ENCODE data around the gene RPS6KA4. TPM values are rescaled to one million over a fixed set of nuclear protein-coding genes. Genes with fewer than 3 reads are reported as not detected.

RPS6KA4 gene
- polyA plus RNA-seq, 1 donor (not counting 4 experiments of a cell fraction or from before 2014, with no cell fraction given): 52.4 TPM

GRCh38 chr11:64407630-64408029, 48.7 kb downstream of the RPS6KA4 start:
- no peaks in the 10 kb centered on the region for H3K4me1 ChIP-seq (ENCODE audit: control insufficient read depth, extremely low read depth, insufficient read depth, low read length)
- TF ChIP-seq CTCF (optimal IDR thresholded peaks at IDR 0.05 in 1 of 3, IDR thresholded peaks at IDR 0.05 in 1 of 3, conservative IDR thresholded peaks at IDR 0.05 in 1 of 3; ENCODE audit: extremely low read depth in 1 of 3, insufficient read depth in 2 of 3, low read length in 3 of 3) (no peak), EZH2 (IDR thresholded peaks at IDR 0.05; ENCODE audit: low read length) (no peak)
- FAIRE-seq: no peak

GRCh38 chr11:64409278-64409677, 50.3 kb downstream of the RPS6KA4 start:
- Histone ChIP-seq H4K20me1 (ENCODE audit: control insufficient read depth, extremely low read depth, insufficient read depth, low read length) (no peaks in the 10 kb centered on the region), H2AFZ (ENCODE audit: control insufficient read depth, low read length) (no peak overlapping the region)
- FAIRE-seq: no peak

More at GRCh38 chr11:64407630-64408029, 48.7 kb downstream of the RPS6KA4 start:
- H3K27ac ChIP-seq (ENCODE audit: control insufficient read depth, insufficient read depth, low read length): no peak overlapping the region
- H3K79me2 ChIP-seq (ENCODE audit: control insufficient read depth, insufficient read depth, low read length): no peaks in the 10 kb centered on the region
- no peak overlapping the region for H3K4me2 ChIP-seq (ENCODE audit: control insufficient read depth, extremely low read depth, insufficient read depth, low read depth, low read length)
- H4K20me1 ChIP-seq (ENCODE audit: control insufficient read depth, extremely low read depth, insufficient read depth, low read length): no peaks in the 10 kb centered on the region
- DNase-seq (ENCODE audit: low read depth, low spot score): no peak
- H3K36me3 ChIP-seq (ENCODE audit: control insufficient read depth in 2 of 2, extremely low read depth in 1 of 2, insufficient read depth in 2 of 2, low read length in 2 of 2): no peaks in the 10 kb centered on the region
- peaks cover 6% of the 10 kb centered on the region for H3K27me3 ChIP-seq (ENCODE audit: control insufficient read depth, extremely low read depth, insufficient read depth, low read length)
- H2AFZ ChIP-seq (ENCODE audit: control insufficient read depth, low read length): no peak overlapping the region
- no peak overlapping the region for H3K9ac ChIP-seq (ENCODE audit: control insufficient read depth, extremely low read depth, insufficient read depth, low read length)
- no peak overlapping the region for H3K4me3 ChIP-seq (ENCODE audit: control insufficient read depth in 2 of 3, extremely low read depth in 1 of 3, insufficient read depth in 2 of 3, low read depth in 1 of 3, low read length in 3 of 3)
- H3K9me3 ChIP-seq (ENCODE audit: control insufficient read depth, low read depth, low read length): no peaks in the 10 kb centered on the region
- no peaks in the 10 kb centered on the region for H3K9me1 ChIP-seq (ENCODE audit: control insufficient read depth, extremely low read depth, insufficient read depth, low read length)
- dilution Hi-C loops (cut with MboI; ENCODE audit: extremely low pct_ligation_motif_present, low sequenced_read_pairs): no loop called here

More at GRCh38 chr11:64409278-64409677, 50.3 kb downstream of the RPS6KA4 start:
- no peak for DNase-seq (ENCODE audit: low read depth, low spot score)
- no peaks in the 10 kb centered on the region for H3K4me1 ChIP-seq (ENCODE audit: control insufficient read depth, extremely low read depth, insufficient read depth, low read length)
- H3K27ac ChIP-seq (ENCODE audit: control insufficient read depth, insufficient read depth, low read length): no peak overlapping the region
- H3K79me2 ChIP-seq (ENCODE audit: control insufficient read depth, insufficient read depth, low read length): no peaks in the 10 kb centered on the region
- peaks cover 6% of the 10 kb centered on the region for H3K27me3 ChIP-seq (ENCODE audit: control insufficient read depth, extremely low read depth, insufficient read depth, low read length)
- dilution Hi-C loops (cut with MboI; ENCODE audit: extremely low pct_ligation_motif_present, low sequenced_read_pairs): no loop called here
- no peaks in the 10 kb centered on the region for H3K9me1 ChIP-seq (ENCODE audit: control insufficient read depth, extremely low read depth, insufficient read depth, low read length)
- no peak overlapping the region for H3K4me2 ChIP-seq (ENCODE audit: control insufficient read depth, extremely low read depth, insufficient read depth, low read depth, low read length)
- TF ChIP-seq CTCF (optimal IDR thresholded peaks at IDR 0.05 in 1 of 3, IDR thresholded peaks at IDR 0.05 in 1 of 3, conservative IDR thresholded peaks at IDR 0.05 in 1 of 3; ENCODE audit: extremely low read depth in 1 of 3, insufficient read depth in 2 of 3, low read length in 3 of 3) (no peak), EZH2 (IDR thresholded peaks at IDR 0.05; ENCODE audit: low read length) (no peak)
- no peak overlapping the region for H3K9ac ChIP-seq (ENCODE audit: control insufficient read depth, extremely low read depth, insufficient read depth, low read length)
- no peaks in the 10 kb centered on the region for H3K36me3 ChIP-seq (ENCODE audit: control insufficient read depth in 2 of 2, extremely low read depth in 1 of 2, insufficient read depth in 2 of 2, low read length in 2 of 2)
- no peaks in the 10 kb centered on the region for H3K9me3 ChIP-seq (ENCODE audit: control insufficient read depth, low read depth, low read length)
- no peak overlapping the region for H3K4me3 ChIP-seq (ENCODE audit: control insufficient read depth in 2 of 3, extremely low read depth in 1 of 3, insufficient read depth in 2 of 3, low read depth in 1 of 3, low read length in 3 of 3)
